K562 (cell line): ENCODE results near the gene AGL. TPM values are rescaled to one million over a fixed set of nuclear protein-coding genes. Genes with fewer than 3 reads are reported as not detected.

ENCODE experiments used
- ATAC-seq: fragments of 200-7000 bp; cut with Tn5 transposase; 3 replicates; pipeline ENCODE4 v1.9.1; 2020; ENCODE audit warnings: moderate library complexity
- BruUV-seq: library from RNA; stranded (reverse); fragments of 400-500 nt; replicated peaks from 2 replicates; lab custom pipeline; 2021; lab: Mats Ljungman, UMichigan
- CTCF ChIA-PET: fragments of 300-600 bp; formaldehyde crosslinking; extraction: SDS; loops from one replicate; lab custom pipeline; 2021; ENCODE audit warnings: low intra/inter-chr PET ratio; lab: Yijun Ruan, JAX
- POLR2A ChIA-PET: fragments of 300-600, 350-650 bp; sonication (Branson Sonifier 250); formaldehyde crosslinking; extraction: SDS; loops from one replicate; lab custom pipeline; 2021; ENCODE audit warnings: antibody characterized with exemption, inconsistent platforms; lab: Yijun Ruan, JAX
- DNase-seq, 4 experiments: peaks; one replicate each; pipeline versions ENCODE4 v3.0.0 to v3.0.0-alpha.2; 2011 to 2018; ENCODE audit warnings: low spot score in 3 of 4, mixed read lengths in 3 of 4; ENCODE audit errors: extremely low read depth in 1 of 4
- FAIRE-seq: peaks from 2 replicates; lab custom pipeline; 2011; peaks lifted over from hg19 to GRCh38; lab: Jason Lieb, UNC
- H2AFZ ChIP-seq: 2 replicates; pipeline ENCODE4 v1.6.0; 2011; ENCODE audit warnings: low read depth, low read length, control low read depth, inconsistent platforms
- H3K27ac ChIP-seq: fragments of 200-600 bp; 3 replicates; pipeline ENCODE4 v1.8.0; 2011; ENCODE audit warnings: low read depth, mild to moderate bottlenecking, control low read depth, inconsistent platforms, low read length, moderate library complexity, mixed read lengths; ENCODE audit errors: extremely low read depth
- H3K27me3 ChIP-seq, 2 experiments: fragments of 300-600 bp in 1 of 2; 2 replicates in 1 of 2; 3 replicates in 1 of 2; pipeline versions ENCODE4 v1.6.0 to v1.8.0; 2011; ENCODE audit warnings: inconsistent platforms in 2 of 2, low read length in 2 of 2, mild to moderate bottlenecking in 1 of 2, mixed read lengths in 1 of 2, moderate library complexity in 1 of 2; ENCODE audit not compliant: control insufficient read depth in 2 of 2, insufficient read depth in 2 of 2
- H3K36me3 ChIP-seq: fragments of 300-600 bp; 3 replicates; pipeline ENCODE4 v1.8.0; 2011; ENCODE audit warnings: mild to moderate bottlenecking, low read length, inconsistent platforms; ENCODE audit not compliant: control insufficient read depth, insufficient read depth
- H3K4me1 ChIP-seq, 2 experiments: fragments of 200-600 bp in 1 of 2; replicated peaks in 1 of 2; 2 replicates in 1 of 2; 3 replicates in 1 of 2; pipeline versions ENCODE4 v1.5.1 to v1.8.0; 2011; ENCODE audit warnings: inconsistent platforms in 2 of 2, low read length in 2 of 2, mild to moderate bottlenecking in 1 of 2, mixed read lengths in 1 of 2, moderate library complexity in 1 of 2; ENCODE audit not compliant: control insufficient read depth in 2 of 2, insufficient read depth in 2 of 2
- H3K4me2 ChIP-seq: 2 replicates; pipeline ENCODE4 v1.6.1; 2011; ENCODE audit warnings: low read length, control low read depth, inconsistent platforms, mixed read lengths; ENCODE audit not compliant: insufficient read depth
- H3K4me3 ChIP-seq: fragments of 200-600 bp; sonication (generic), shearing (Covaris generic); 2 replicates; pipeline ENCODE4 v1.5.1; 2016; ENCODE audit warnings: control low read depth, inconsistent platforms
- H3K79me2 ChIP-seq: fragments of 200-600 bp; 3 replicates; pipeline ENCODE4 v1.8.0; 2011; ENCODE audit warnings: low read length, inconsistent platforms; ENCODE audit not compliant: control insufficient read depth, insufficient read depth
- H3K9ac ChIP-seq, 2 experiments: 2 replicates each; pipeline versions ENCODE4 v1.6.0 to v1.6.1; 2011; ENCODE audit warnings: low read depth in 2 of 2, low read length in 2 of 2, control low read depth in 1 of 2, inconsistent platforms in 1 of 2, mild to moderate bottlenecking in 1 of 2, mixed read lengths in 1 of 2; ENCODE audit not compliant: insufficient read depth in 1 of 2
- H3K9me1 ChIP-seq: one replicate; pipeline ENCODE4 v1.6.0; 2011; ENCODE audit warnings: inconsistent platforms, mild to moderate bottlenecking, low read length, moderate library complexity; ENCODE audit not compliant: control insufficient read depth, insufficient read depth
- H3K9me3 ChIP-seq: replicated peaks from 2 replicates; pipeline ENCODE4 v1.5.1; 2011; ENCODE audit warnings: low read depth, low read length, inconsistent platforms; ENCODE audit not compliant: control insufficient read depth, insufficient read depth
- H4K20me1 ChIP-seq: replicated peaks from 2 replicates; pipeline ENCODE4 v1.6.1; 2011; ENCODE audit warnings: low read length, inconsistent platforms, mixed read lengths; ENCODE audit not compliant: control insufficient read depth, insufficient read depth
- CEBPB ChIP-seq: fragments of 450-650 bp; IDR thresholded peaks from 2 replicates; pipeline ENCODE4 v1.6.1; 2016; ENCODE audit warnings: missing genetic modification characterization, missing compliant biosample characterization
- MTA2 ChIP-seq: fragments of 450-650 bp; IDR thresholded peaks from 2 replicates; pipeline ENCODE4 v1.6.1; 2016; ENCODE audit warnings: low read depth
- NFE2 ChIP-seq: IDR thresholded peaks from 2 replicates; pipeline ENCODE4 v1.6.1; 2014; ENCODE audit warnings: antibody characterized with exemption, low read depth
- NR2F6 ChIP-seq: fragments of 450-650 bp; formaldehyde crosslinking; IDR thresholded peaks from 2 replicates; pipeline ENCODE4 v1.4.0; 2020; ENCODE audit warnings: mild to moderate bottlenecking
- RFX5 ChIP-seq: IDR thresholded peaks from 2 replicates; pipeline ENCODE4 v1.6.1; 2011; ENCODE audit warnings: low read depth, mild to moderate bottlenecking, improper control_type of control experiment, low read length
- SRSF3 ChIP-seq: fragments of 200-400 bp; formaldehyde crosslinking; IDR thresholded peaks from 2 replicates; pipeline ENCODE4 v1.6.1; 2016; ENCODE audit warnings: mild to moderate bottlenecking, low read length, moderate library complexity; ENCODE audit not compliant: insufficient read depth
- TRIM28 ChIP-seq: fragments of 450-650 bp; IDR thresholded peaks from 2 replicates; pipeline ENCODE4 v1.6.1; 2017
- U2AF2 ChIP-seq: fragments of 200-400 bp; formaldehyde crosslinking; optimal IDR thresholded peaks from 2 replicates; pipeline ENCODE3; 2017; ENCODE audit warnings: low read depth, mild to moderate bottlenecking, low read length
- ZNF133 ChIP-seq: fragments of 250-450 bp; sonication (Bioruptor Pico); IDR thresholded peaks from 2 replicates; pipeline ENCODE4 v1.4.0; 2020; ENCODE audit warnings: mild to moderate bottlenecking
- in situ Hi-C: fragments of 300-500 bp; cut with MboI; formaldehyde crosslinking; loops from 4 replicates; pipeline ENCODE4 v1.15.0; 2018; ENCODE audit warnings: inconsistent platforms, mixed read lengths
- intact Hi-C: fragments of 100-400 bp; cut with micrococcal nuclease; formaldehyde crosslinking; loops from 2 replicates; pipeline ENCODE4 v1.14.2; 2022
- polyA plus RNA-seq, 8 experiments: library from polyadenylated mRNA; depleted of rRNA in 4 of 8; stranded (reverse) in 5 of 8; unstranded in 3 of 8; fragments of >200 nt; fragmentation: Nextera tagmentation in 2 of 8; fragmentation: Illumina TruSeq in 1 of 8; extraction: Ambion mirVana in 2 of 8; extraction: Trizol in 1 of 8; gene quantifications; 2 replicates each; pipeline versions ENCODE4 v1.2.1 to v1.2.3, GENCODE V29; 2011 to 2014; ENCODE audit warnings: inconsistent platforms in 1 of 8, missing spikeins in 1 of 8
- total RNA-seq, 7 experiments: library from RNA; depleted of rRNA in 6 of 7; stranded (reverse); fragments of >200 nt in 6 of 7; fragmentation: Illumina TruSeq in 2 of 7; extraction: Trizol in 2 of 7; gene quantifications; 2 replicates each; pipeline versions ENCODE4 v1.2.1 to v1.2.3, GENCODE V29; 2011 to 2021; ENCODE audit warnings: low replicate concordance in 1 of 7
- TF ChIP-seq, protein P1 (sequence below): fragments of 450-650 bp; formaldehyde crosslinking; conservative IDR thresholded peaks from 2 replicates; pipeline ENCODE4 v1.4.0; 2022; ENCODE audit warnings: mild to moderate bottlenecking, missing genetic modification characterization
- TF ChIP-seq, protein P2 (sequence below): fragments of 450-650 bp; formaldehyde crosslinking; IDR thresholded peaks from 2 replicates; pipeline ENCODE4 v1.4.0; 2020; ENCODE audit warnings: mild to moderate bottlenecking

Gene AGL
- total and polyA plus RNA-seq, 9 of the 15 experiments (the other 6 are each of a cell fraction or from before 2014, with no cell fraction given), result 6.3 to 20.4 (median 12.4) TPM

DNA sequence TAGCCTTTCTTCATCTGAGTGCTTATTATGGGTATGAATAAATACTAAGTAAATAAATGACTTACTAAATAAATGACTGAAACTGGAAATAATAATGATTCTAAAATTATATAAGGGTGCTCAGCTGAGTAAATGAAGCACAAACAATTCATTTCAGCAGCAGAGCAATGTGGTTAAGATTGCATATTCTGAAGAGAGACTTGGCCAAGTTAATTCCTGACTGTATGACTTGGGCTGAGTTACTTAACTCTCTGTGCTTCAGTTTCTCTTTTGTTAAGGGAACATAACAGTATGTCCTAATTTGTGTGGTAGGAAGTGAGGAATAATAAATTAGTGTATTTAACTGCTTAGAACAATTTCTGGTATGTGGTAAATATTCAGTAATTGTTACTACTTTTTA is 19.1 kb downstream of the AGL start:
- TF ChIP-seq SRSF3 (no peak), MTA2 (no peak), U2AF2 (no peak), NFE2 (no peak), NR2F6 (CRISPR knock-in tag) (no peak), CEBPB (no peak), TRIM28 (no peak), RFX5 (no peak), ZNF133 (CRISPR knock-in tag) (no peak)
- TF ChIP-seq, protein P1, sequence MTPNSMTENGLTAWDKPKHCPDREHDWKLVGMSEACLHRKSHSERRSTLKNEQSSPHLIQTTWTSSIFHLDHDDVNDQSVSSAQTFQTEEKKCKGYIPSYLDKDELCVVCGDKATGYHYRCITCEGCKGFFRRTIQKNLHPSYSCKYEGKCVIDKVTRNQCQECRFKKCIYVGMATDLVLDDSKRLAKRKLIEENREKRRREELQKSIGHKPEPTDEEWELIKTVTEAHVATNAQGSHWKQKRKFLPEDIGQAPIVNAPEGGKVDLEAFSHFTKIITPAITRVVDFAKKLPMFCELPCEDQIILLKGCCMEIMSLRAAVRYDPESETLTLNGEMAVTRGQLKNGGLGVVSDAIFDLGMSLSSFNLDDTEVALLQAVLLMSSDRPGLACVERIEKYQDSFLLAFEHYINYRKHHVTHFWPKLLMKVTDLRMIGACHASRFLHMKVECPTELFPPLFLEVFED (CRISPR knock-in tag), result no peak
- TF ChIP-seq, protein P2, sequence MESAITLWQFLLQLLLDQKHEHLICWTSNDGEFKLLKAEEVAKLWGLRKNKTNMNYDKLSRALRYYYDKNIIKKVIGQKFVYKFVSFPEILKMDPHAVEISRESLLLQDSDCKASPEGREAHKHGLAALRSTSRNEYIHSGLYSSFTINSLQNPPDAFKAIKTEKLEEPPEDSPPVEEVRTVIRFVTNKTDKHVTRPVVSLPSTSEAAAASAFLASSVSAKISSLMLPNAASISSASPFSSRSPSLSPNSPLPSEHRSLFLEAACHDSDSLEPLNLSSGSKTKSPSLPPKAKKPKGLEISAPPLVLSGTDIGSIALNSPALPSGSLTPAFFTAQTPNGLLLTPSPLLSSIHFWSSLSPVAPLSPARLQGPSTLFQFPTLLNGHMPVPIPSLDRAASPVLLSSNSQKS (CRISPR knock-in tag), result no peak
- BruUV-seq, result no TSS peak

More for the DNA sequence above, 19.1 kb downstream of the AGL start:
- H3K9me3 ChIP-seq, result no peaks in the 10 kb centered on the region
- H3K4me1 ChIP-seq, result no peaks in the 10 kb centered on the region
- no peaks in the 10 kb centered on the region for H3K9me1 ChIP-seq
- no peak overlapping the region for H3K4me2 ChIP-seq
- peaks cover 12% of the 10 kb centered on the region; the same call in 2 of the 3 replicates for H3K36me3 ChIP-seq
- no peak overlapping the region for H3K9ac ChIP-seq
- no peaks in the 10 kb centered on the region for H4K20me1 ChIP-seq
- no peaks in the 10 kb centered on the region for H3K79me2 ChIP-seq
- ChIA-PET CTCF (no interaction called here), POLR2A (interaction anchor here (0.7 to 1.4 kb wide), 2 partner anchors 46 to 115 kb away, joined by 3 read pairs; no protein-coding TSS in a partner anchor)
- ATAC-seq (no peak), DNase-seq (no peak), FAIRE-seq (no peak)
- H2AFZ ChIP-seq, result no peak overlapping the region
- intact Hi-C loops, result no loop called here
- no peak overlapping the region for H3K4me3 ChIP-seq
- in situ Hi-C loops, result no loop called here
- H3K27ac ChIP-seq, result no peak overlapping the region
- no peaks in the 10 kb centered on the region for H3K27me3 ChIP-seq
